C4-2B (cell line): Measurements from ENCODE around the gene LTBP1.

ENCODE experiments used
- H3K27ac ChIP-seq: fragments of 450-650 bp; 2 replicates; pipeline ENCODE4 v1.5.1; 2017
- ZFX ChIP-seq: fragments of 450-650 bp; IDR thresholded peaks from 2 replicates; pipeline ENCODE4 v1.6.1; 2017
- TF ChIP-seq, protein P1 (sequence below): fragments of 450-650 bp; conservative IDR thresholded peaks from 2 replicates; pipeline ENCODE4 v1.5.1; 2017; ENCODE audit warnings: mild to moderate bottlenecking

The LTBP1 gene

DNA sequence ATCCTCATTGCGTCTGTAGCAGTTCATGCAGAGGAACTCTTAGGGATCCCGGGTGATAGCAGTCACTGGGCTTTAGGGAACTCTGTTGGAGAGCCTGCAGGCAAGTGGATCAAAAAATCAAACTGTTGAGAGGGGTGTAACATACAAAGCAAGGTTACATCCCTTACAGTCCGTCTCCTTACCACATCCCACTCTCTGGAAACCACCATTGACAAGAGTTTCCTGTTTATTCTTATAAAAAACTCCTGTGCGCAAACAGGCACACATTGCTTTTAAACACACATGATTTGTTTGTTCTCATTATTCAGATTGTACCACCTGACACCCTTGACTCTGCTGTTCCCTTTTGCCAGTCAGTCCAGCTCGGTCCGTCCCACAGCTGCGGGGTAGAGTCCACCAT, 137.7 kb downstream of the LTBP1 start:
- no peak for TF ChIP-seq ZFX
- TF ChIP-seq, protein P1, sequence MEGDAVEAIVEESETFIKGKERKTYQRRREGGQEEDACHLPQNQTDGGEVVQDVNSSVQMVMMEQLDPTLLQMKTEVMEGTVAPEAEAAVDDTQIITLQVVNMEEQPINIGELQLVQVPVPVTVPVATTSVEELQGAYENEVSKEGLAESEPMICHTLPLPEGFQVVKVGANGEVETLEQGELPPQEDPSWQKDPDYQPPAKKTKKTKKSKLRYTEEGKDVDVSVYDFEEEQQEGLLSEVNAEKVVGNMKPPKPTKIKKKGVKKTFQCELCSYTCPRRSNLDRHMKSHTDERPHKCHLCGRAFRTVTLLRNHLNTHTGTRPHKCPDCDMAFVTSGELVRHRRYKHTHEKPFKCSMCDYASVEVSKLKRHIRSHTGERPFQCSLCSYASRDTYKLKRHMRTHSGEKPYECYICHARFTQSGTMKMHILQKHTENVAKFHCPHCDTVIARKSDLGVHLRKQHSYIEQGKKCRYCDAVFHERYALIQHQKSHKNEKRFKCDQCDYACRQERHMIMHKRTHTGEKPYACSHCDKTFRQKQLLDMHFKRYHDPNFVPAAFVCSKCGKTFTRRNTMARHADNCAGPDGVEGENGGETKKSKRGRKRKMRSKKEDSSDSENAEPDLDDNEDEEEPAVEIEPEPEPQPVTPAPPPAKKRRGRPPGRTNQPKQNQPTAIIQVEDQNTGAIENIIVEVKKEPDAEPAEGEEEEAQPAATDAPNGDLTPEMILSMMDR: no peak
- no peak overlapping the region for H3K27ac ChIP-seq

DNA sequence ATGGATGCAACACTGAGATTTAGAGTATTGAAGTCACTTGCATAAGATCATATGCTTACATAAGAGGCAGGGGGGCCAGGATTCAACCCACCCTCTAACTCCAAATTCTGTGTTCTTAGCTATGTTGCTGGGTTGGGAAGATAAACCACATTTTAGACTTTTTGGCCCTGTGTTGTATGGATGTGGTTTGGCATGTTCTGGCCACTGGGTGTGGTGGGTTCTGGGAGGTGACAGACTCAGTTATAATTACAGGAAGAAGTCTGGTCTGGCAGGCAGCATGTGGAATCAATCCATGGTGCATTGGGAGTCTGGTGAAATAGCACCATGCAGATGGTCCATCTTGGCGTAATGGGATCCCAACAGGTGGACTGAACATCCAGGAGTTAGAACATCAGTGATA, 138.9 kb downstream of the LTBP1 start:
- peak overlapping the region; percentile 48; the same call in 1 of the 2 replicates for H3K27ac ChIP-seq
- TF ChIP-seq, protein P1: no peak
- TF ChIP-seq ZFX: no peak

GRCh38 chr2:33086400-33087015, 139.8 kb downstream of the LTBP1 start:
- H3K27ac ChIP-seq: peak overlapping the region; percentile 48; the same call in 1 of the 2 replicates
- no peak for TF ChIP-seq ZFX
- TF ChIP-seq, protein P1: peak; percentile 41

GRCh38 chr2:33090553-33091134, 143.9 kb downstream of the LTBP1 start:
- no peak overlapping the region for H3K27ac ChIP-seq
- TF ChIP-seq, protein P1: no peak
- no peak for TF ChIP-seq ZFX

DNA sequence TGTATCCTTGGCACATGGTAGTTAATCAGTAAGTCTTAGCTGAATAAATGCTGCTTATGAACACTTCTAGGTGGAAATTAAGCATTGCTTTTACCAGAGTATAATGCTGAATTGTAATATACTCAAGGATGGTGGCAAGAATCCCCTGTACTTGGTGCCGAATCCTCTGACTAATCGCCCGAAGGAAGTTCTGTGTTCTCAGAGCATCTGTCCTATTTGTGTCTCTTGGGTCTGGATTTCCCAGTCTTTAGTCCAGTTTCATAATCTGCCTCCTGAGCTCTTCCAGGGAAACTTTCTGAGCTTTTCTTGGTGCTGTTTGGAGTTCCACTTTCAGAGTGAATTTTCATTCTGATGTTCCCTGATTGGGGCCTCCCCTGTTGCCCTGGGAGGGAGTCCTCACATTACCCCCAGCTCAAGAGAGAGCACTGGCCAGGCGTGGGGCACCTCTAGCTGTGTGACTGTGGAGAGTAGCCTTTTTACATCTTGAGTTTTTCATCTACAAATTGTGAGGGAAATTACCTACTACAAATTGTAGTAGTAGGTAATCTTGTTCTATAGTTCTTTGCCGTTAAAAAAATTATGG, 144.9 kb downstream of the LTBP1 start:
- H3K27ac ChIP-seq: no peak overlapping the region
- TF ChIP-seq, protein P1: no peak
- no peak for TF ChIP-seq ZFX

DNA sequence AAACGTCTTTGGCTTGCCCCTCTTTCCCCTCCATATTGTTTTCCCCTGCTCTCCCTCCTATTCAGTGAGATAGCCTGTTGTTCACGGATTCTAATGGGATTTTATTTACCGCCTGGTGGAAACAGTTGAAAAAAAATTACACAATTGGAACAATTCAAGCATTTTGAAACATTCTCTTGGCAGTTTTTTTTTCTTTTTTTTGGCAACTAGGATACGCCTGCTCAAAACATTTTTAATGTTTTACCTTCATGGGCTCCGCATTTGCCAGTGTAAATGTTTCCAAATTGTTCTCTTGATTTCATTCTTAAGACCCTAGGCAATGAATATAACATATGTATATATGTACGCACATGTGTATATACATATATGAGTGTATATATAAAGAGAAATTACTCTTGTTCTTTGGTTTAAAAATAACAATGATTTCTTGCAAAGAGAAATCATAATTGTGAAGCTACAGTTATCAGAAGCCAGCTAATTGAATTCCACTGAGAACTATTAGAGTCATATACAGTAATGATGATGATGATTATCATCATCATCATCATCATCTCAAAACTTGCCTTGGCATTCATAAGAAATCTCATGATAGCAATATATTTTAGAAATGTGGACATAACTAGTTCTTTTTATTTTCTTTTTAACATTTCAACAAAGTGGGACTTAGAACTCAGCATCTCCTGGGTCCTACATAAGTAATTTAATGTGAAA, 146.7 kb downstream of the LTBP1 start:
- TF ChIP-seq, protein P1: no peak
- TF ChIP-seq ZFX: no peak
- H3K27ac ChIP-seq: no peak overlapping the region

GRCh38 chr2:33094303-33094702, 147.6 kb downstream of the LTBP1 start:
- TF ChIP-seq ZFX: no peak
- TF ChIP-seq, protein P1: no peak
- H3K27ac ChIP-seq: no peak overlapping the region
